Tibial nerve (tissue), 4 donors: ENCODE results near the gene MPRIP. TPM values are rescaled to one million over a fixed set of nuclear protein-coding genes. Genes with fewer than 3 reads are reported as not detected.

Experiments
- DNase-seq, 2 donors: peaks; one replicate each; pipeline ENCODE4 v3.0.0-alpha.2; 2019; ENCODE audit warnings: low spot score in 2 of 2
- H3K27ac ChIP-seq, 4 donors: fragments of 200-600 bp; sonication (generic) in 3 of 4; one replicate each; pipeline ENCODE4 v1.5.1; 2017 to 2019; ENCODE audit warnings: mild to moderate bottlenecking in 1 of 4
- H3K27me3 ChIP-seq, 2 donors: fragments of 200-600 bp; sonication (generic) in 1 of 2; one replicate each; pipeline versions ENCODE4 v1.5.1 to v1.6.0; 2017 to 2019
- H3K36me3 ChIP-seq, 3 donors: fragments of 200-600 bp; sonication (generic); one replicate each; pipeline ENCODE4 v1.5.1; 2018 to 2019
- H3K4me1 ChIP-seq, 4 donors: fragments of 200-600 bp; sonication (generic) in 3 of 4; one replicate each; pipeline ENCODE4 v1.5.1; 2017 to 2019
- H3K4me3 ChIP-seq, 4 donors: fragments of 200-600 bp; sonication (generic) in 3 of 4; one replicate each; pipeline ENCODE4 v1.5.1; 2017 to 2019; ENCODE audit warnings: mild to moderate bottlenecking in 1 of 4, moderate library complexity in 1 of 4
- H3K9me3 ChIP-seq, 4 donors: fragments of 200-600 bp; sonication (generic) in 3 of 4; one replicate each; pipeline ENCODE4 v1.5.1; 2017 to 2019
- EP300 ChIP-seq, 2 donors: sonication (generic); formaldehyde crosslinking; IDR thresholded peaks; one replicate each; pipeline ENCODE4 v1.6.1; 2017; ENCODE audit warnings: antibody characterized with exemption in 2 of 2, mild to moderate bottlenecking in 1 of 2
- POLR2A ChIP-seq, 2 donors: fragments of 450-650 bp; IDR thresholded peaks; one replicate each; pipeline ENCODE4 v1.6.1; 2017; ENCODE audit warnings: antibody characterized with exemption in 2 of 2, mild to moderate bottlenecking in 2 of 2, moderate library complexity in 2 of 2
- WGBS, 2 donors: methylation state at CpG; one replicate each; pipeline ENCODE4 v1.1.5; 2018; 5-methylcytosine and 5-hydroxymethylcytosine counted together
- total RNA-seq, 4 donors: library from RNA; depleted of rRNA; stranded (reverse); fragments of >200 nt; gene quantifications; one replicate each; pipeline ENCODE4 v1.1.0, GENCODE V29; 2016
- TF ChIP-seq, protein P1 (sequence below), 5 experiments: fragments of 200-600 bp in 3 of 5; fragments of 450-650 bp in 2 of 5; sonication (generic) in 3 of 5; IDR thresholded peaks; one replicate each; pipeline ENCODE4 v1.5.1; 2016 to 2019; ENCODE audit warnings: antibody characterized with exemption in 5 of 5, mild to moderate bottlenecking in 3 of 5, moderate library complexity in 2 of 5

Gene MPRIP
- total RNA-seq, 4 donors from 2014 or later = 216 to 291 (median 265) TPM

- 77 to 78% methylated on average over 10 of the region's 10 CpGs for WGBS, 2 donors
- no peak for TF ChIP-seq EP300 (IDR thresholded peaks at IDR 0.05)
- TF ChIP-seq POLR2A (IDR thresholded peaks at IDR 0.05) = no peak
- TF ChIP-seq, protein P1, sequence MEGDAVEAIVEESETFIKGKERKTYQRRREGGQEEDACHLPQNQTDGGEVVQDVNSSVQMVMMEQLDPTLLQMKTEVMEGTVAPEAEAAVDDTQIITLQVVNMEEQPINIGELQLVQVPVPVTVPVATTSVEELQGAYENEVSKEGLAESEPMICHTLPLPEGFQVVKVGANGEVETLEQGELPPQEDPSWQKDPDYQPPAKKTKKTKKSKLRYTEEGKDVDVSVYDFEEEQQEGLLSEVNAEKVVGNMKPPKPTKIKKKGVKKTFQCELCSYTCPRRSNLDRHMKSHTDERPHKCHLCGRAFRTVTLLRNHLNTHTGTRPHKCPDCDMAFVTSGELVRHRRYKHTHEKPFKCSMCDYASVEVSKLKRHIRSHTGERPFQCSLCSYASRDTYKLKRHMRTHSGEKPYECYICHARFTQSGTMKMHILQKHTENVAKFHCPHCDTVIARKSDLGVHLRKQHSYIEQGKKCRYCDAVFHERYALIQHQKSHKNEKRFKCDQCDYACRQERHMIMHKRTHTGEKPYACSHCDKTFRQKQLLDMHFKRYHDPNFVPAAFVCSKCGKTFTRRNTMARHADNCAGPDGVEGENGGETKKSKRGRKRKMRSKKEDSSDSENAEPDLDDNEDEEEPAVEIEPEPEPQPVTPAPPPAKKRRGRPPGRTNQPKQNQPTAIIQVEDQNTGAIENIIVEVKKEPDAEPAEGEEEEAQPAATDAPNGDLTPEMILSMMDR (IDR thresholded peaks at IDR 0.05) = no peak
- peak overlapping the region in 3 of 4 donors; percentile 9 to 83 (median 80) for H3K27ac ChIP-seq
- no peak for DNase-seq
- no peaks in the 10 kb centered on the region for H3K27me3 ChIP-seq
- peaks cover 0 to 15% (median 0%) of the 10 kb centered on the region in 3 donors for H3K36me3 ChIP-seq
- H3K4me3 ChIP-seq = no peak overlapping the region
- H3K9me3 ChIP-seq = no peaks in the 10 kb centered on the region
- peaks cover 0 to 66% (median 35%) of the 10 kb centered on the region in 4 donors for H3K4me1 ChIP-seq
These were observed 159.0 kb downstream of the MPRIP start for GRCh38 chr17:17201271-17201670.

DNA sequence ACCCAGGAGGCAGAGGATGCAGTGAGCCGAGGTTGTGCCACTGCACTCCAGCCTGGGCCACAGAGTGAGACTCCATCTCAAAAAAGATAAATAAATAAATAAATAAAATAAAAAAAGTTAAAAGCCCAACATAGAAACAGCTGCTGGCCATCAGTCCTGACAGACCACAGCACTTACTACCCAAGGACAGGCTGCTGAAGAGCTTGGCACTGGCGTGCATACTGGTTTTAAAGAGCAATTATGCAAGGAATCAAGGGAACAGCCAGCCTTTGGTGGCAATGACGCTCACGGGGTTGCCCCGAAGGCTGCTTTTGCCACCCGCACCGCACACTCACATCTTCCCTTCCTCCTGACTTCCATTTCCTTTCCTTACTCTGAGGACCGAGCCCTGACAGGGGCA is 159.7 kb downstream of the MPRIP start:
- DNase-seq = no peak
- Histone ChIP-seq H3K27ac (peak overlapping the region in 2 of 4 donors; percentile 25 to 83), H3K36me3 (peaks cover 0 to 15% (median 0%) of the 10 kb centered on the region in 3 donors), H3K27me3 (no peaks in the 10 kb centered on the region), H3K4me3 (no peak overlapping the region), H3K4me1 (peaks cover 0 to 72% (median 37%) of the 10 kb centered on the region in 4 donors), H3K9me3 (no peaks in the 10 kb centered on the region)
- no peak for TF ChIP-seq POLR2A (IDR thresholded peaks at IDR 0.05)
- TF ChIP-seq, protein P1 (IDR thresholded peaks at IDR 0.05) = no peak
- TF ChIP-seq EP300 (IDR thresholded peaks at IDR 0.05) = no peak
- 77 to 78% methylated on average over 8 of the region's 8 CpGs for WGBS, 2 donors

GRCh38 chr17:17203173-17203730 is 161.0 kb downstream of the MPRIP start:
- TF ChIP-seq, protein P1 (IDR thresholded peaks at IDR 0.05) = no peak
- TF ChIP-seq POLR2A (IDR thresholded peaks at IDR 0.05) (no peak), EP300 (IDR thresholded peaks at IDR 0.05) (no peak)

DNA sequence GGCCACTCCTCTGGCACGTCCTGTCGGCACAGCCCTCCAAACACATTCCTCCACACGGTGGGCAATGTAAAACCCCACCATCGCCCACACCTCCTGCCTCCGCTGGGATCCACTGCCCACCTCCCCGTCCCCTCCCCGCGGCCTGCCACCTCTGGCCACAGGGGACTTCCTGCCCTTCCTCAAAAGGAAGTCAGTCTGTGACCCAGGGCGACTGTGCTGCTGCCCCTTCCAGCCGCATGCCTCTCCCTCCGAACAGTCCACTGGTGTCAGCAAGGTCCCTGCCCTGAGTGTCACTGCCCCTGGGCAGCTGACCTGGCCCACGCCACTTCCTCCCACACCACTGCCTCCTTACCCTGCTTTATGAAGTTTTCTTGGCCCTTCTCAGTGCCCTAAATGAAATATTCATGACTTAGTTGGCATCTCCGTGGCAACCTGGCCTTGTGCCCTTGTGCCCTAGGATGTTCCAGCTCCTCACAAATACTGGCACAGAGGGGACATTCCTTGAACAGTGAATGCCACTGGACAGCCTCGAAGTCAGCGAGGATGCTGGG is 161.9 kb downstream of the MPRIP start:
- TF ChIP-seq, protein P1 (IDR thresholded peaks at IDR 0.05) = no peak
- TF ChIP-seq EP300 (IDR thresholded peaks at IDR 0.05) = peak in 1 of 2 donors; percentile 59
- H3K27me3 ChIP-seq = no peaks in the 10 kb centered on the region
- H3K36me3 ChIP-seq = peaks cover 0 to 15% (median 0%) of the 10 kb centered on the region in 3 donors
- 48 to 50% methylated on average over 13 to 15 of the region's 15 CpGs for WGBS, 2 donors
- DNase-seq = no peak
- H3K4me3 ChIP-seq = no peak overlapping the region
- H3K4me1 ChIP-seq = peaks cover 0 to 79% (median 37%) of the 10 kb centered on the region in 4 donors
- peak overlapping the region in 3 of 4 donors; percentile 1 to 96 (median 95) for H3K27ac ChIP-seq
- H3K9me3 ChIP-seq = no peaks in the 10 kb centered on the region

More at GRCh38 chr17:17203173-17203730, 161.0 kb downstream of the MPRIP start:
- no peak for DNase-seq
- Histone ChIP-seq H3K27me3 (no peaks in the 10 kb centered on the region), H3K36me3 (peaks cover 0 to 15% (median 0%) of the 10 kb centered on the region in 3 donors), H3K9me3 (no peaks in the 10 kb centered on the region), H3K4me3 (no peak overlapping the region), H3K4me1 (peaks cover 0 to 79% (median 37%) of the 10 kb centered on the region in 4 donors), H3K27ac (peak overlapping the region in 2 of 4 donors; percentile 95 to 96)
- 76% methylated on average over 10 to 13 of the region's 15 CpGs for WGBS, 2 donors

- Histone ChIP-seq H3K4me3 (peak overlapping the region; percentile 47 to 69 (median 60)), H3K9me3 (no peaks in the 10 kb centered on the region), H3K27ac (peak overlapping the region; percentile 76 to 96 (median 92)), H3K36me3 (peaks cover 0 to 16% (median 0%) of the 10 kb centered on the region in 3 donors), H3K27me3 (no peaks in the 10 kb centered on the region), H3K4me1 (peaks cover 0 to 74% (median 37%) of the 10 kb centered on the region in 4 donors)
- DNase-seq = no peak
- 59 to 77% methylated on average over 3 to 10 of the region's 14 CpGs for WGBS, 2 donors
- TF ChIP-seq POLR2A (IDR thresholded peaks at IDR 0.05) = no peak
- TF ChIP-seq, protein P1 (IDR thresholded peaks at IDR 0.05) = no peak
- TF ChIP-seq EP300 (IDR thresholded peaks at IDR 0.05) = no peak
These were observed 162.5 kb downstream of the MPRIP start for GRCh38 chr17:17204635-17205231.
